Measurements from ENCODE around the gene NWD2.

DNA sequence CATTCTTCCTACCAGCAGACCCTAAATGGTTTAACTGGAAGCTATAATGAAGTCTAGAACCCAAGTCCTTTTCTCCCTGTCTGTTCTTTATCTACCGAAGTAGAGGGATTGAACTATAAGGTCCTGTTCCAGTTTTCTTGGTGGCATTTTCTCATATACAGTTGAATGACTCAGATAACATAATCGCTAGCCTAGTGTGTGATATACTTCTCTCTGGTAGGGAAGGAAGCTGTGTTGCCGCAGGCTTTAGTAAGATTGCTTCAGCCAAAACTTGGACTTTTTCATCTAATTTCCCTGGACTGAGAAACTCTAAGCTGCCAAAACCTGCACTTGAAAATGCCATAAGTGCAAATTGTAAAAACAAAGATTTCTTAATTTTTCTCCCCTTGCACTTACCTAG is 123.4 kb downstream of the NWD2 start:
- TF ChIP-seq CTCF (IDR thresholded peaks at IDR 0.05) (no peak), POLR2A (IDR thresholded peaks at IDR 0.05) (no peak)

All from prostate gland (tissue), 2 donors.